Natural killer cell treated with Interleukin-12 subunit alpha and Interleukin-12 subunit beta and Interleukin-15 and Interleukin-18, amount 100 ng/mL, for 72 hours (primary cell): Measurements from ENCODE around the gene FGF19. TPM values are rescaled to one million over a fixed set of nuclear protein-coding genes. Genes with fewer than 3 reads are reported as not detected.

Experiments used
- ATAC-seq, 2 donors: fragments of 150-1000 bp; cut with Tn5 transposase in 1 of 2; sonication (Bioruptor Pico), chemical (Tn5 transposase) in 1 of 2; 2 replicates each; pipeline ENCODE4 v1.10.0; 2021
- DNase-seq: peaks from one replicate; pipeline ENCODE4 v3.0.0; 2022; ENCODE audit warnings: low spot score
- H3K27ac Mint-ChIP-seq, 2 donors: 1 replicate in 1 of 2; 2 replicates in 1 of 2; pipeline ENCODE4 v1.8.0; 2022; ENCODE audit warnings: mixed read lengths in 2 of 2, mild to moderate bottlenecking in 1 of 2, moderate library complexity in 1 of 2
- H3K27me3 Mint-ChIP-seq, 2 donors: 1 replicate in 1 of 2; 2 replicates in 1 of 2; pipeline ENCODE4 v1.8.0; 2022; ENCODE audit warnings: mixed read lengths in 2 of 2
- H3K36me3 Mint-ChIP-seq: one replicate; pipeline ENCODE4 v1.8.0; 2022; ENCODE audit warnings: mixed read lengths
- H3K4me1 Mint-ChIP-seq, 2 donors: 1 replicate in 1 of 2; 2 replicates in 1 of 2; pipeline ENCODE4 v1.8.0; 2022; ENCODE audit warnings: low read depth in 2 of 2, mixed read lengths in 2 of 2, mild to moderate bottlenecking in 1 of 2
- H3K4me3 Mint-ChIP-seq: one replicate; pipeline ENCODE4 v1.8.0; 2022; ENCODE audit warnings: mixed read lengths
- H3K9me3 Mint-ChIP-seq: 2 replicates; pipeline ENCODE4 v1.8.0; 2022; ENCODE audit warnings: mixed read lengths
- total RNA-seq, 2 donors: library from RNA; stranded (reverse); gene quantifications; one replicate each; pipeline ENCODE4 v1.2.3, GENCODE V29; 2022

The FGF19 gene
- total RNA-seq, 2 donors from 2014 or later, result not detected

GRCh38 chr11:69683764-69684333, 20.0 kb downstream of the FGF19 start:
- Mint-ChIP-seq H3K4me3 (no peak overlapping the region), H3K4me1 (peaks cover 0 to 3% of the 10 kb centered on the region in 2 donors), H3K36me3 (no peaks in the 10 kb centered on the region), H3K27ac (no peak overlapping the region), H3K27me3 (peaks cover 9 to 10% of the 10 kb centered on the region in 2 donors), H3K9me3 (no peaks in the 10 kb centered on the region)
- no peak for DNase-seq
- no peak for ATAC-seq

DNA sequence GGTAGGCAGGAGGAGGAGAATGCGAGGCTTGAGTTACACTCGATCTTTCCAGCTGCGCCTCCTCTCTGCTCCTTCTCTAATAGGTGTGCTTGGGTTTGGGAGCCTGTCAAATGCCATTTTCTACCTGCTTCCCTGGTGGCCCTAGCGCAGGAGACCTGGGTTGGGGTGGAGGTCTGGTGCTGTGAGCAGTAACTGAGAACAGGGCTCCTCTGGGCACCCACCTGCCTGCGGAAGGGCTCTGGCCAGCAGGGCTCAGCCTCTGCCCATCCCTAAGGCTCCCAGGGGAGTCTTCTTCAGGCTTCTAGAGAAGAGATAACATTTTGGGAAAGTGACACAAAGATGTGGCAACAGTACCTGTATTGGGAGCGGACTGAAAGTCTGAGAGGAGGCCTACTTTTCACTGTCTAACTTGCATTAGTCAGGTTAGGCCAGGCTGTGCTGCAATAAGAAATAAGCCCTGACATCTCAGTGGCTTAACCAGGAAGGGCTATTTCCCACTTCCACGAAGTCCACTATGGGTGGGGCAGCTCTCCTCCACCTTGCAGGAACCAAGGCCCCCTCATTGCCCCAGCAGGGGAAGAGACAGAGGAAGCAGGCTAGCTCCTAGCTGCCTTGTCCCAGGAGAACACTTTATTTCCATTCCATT, 21.0 kb downstream of the FGF19 start:
- Mint-ChIP-seq H3K4me1 (peaks cover 0 to 3% of the 10 kb centered on the region in 2 donors), H3K27ac (no peak overlapping the region), H3K36me3 (no peaks in the 10 kb centered on the region), H3K27me3 (peaks cover 0 to 4% of the 10 kb centered on the region in 2 donors), H3K9me3 (no peaks in the 10 kb centered on the region), H3K4me3 (no peak overlapping the region)
- DNase-seq, result no peak
- ATAC-seq, result no peak

- Mint-ChIP-seq H3K4me1 (peaks cover 0 to 3% of the 10 kb centered on the region in 2 donors), H3K27ac (no peak overlapping the region), H3K36me3 (no peaks in the 10 kb centered on the region), H3K9me3 (no peaks in the 10 kb centered on the region), H3K4me3 (no peak overlapping the region), H3K27me3 (peaks cover 0 to 4% of the 10 kb centered on the region in 2 donors)
- DNase-seq (no peak), ATAC-seq (no peak)
Measured at GRCh38 chr11:69682221-69682620, 21.6 kb downstream of the FGF19 start.

- Mint-ChIP-seq H3K27me3 (peaks cover 0 to 2% of the 10 kb centered on the region in 2 donors), H3K27ac (no peak overlapping the region), H3K4me1 (peaks cover 0 to 3% of the 10 kb centered on the region in 2 donors), H3K9me3 (no peaks in the 10 kb centered on the region), H3K36me3 (no peaks in the 10 kb centered on the region), H3K4me3 (no peak overlapping the region)
- ATAC-seq (no peak), DNase-seq (no peak)
Measured at GRCh38 chr11:69680688-69681087, 23.1 kb downstream of the FGF19 start.

GRCh38 chr11:69677749-69678148, 26.1 kb downstream of the FGF19 start:
- DNase-seq, result no peak
- Mint-ChIP-seq H3K27me3 (no peaks in the 10 kb centered on the region), H3K4me1 (peaks cover 12 to 16% of the 10 kb centered on the region in 2 donors), H3K4me3 (no peak overlapping the region), H3K9me3 (no peaks in the 10 kb centered on the region), H3K27ac (no peak overlapping the region), H3K36me3 (peaks cover 5% of the 10 kb centered on the region)
- ATAC-seq, result no peak

DNA sequence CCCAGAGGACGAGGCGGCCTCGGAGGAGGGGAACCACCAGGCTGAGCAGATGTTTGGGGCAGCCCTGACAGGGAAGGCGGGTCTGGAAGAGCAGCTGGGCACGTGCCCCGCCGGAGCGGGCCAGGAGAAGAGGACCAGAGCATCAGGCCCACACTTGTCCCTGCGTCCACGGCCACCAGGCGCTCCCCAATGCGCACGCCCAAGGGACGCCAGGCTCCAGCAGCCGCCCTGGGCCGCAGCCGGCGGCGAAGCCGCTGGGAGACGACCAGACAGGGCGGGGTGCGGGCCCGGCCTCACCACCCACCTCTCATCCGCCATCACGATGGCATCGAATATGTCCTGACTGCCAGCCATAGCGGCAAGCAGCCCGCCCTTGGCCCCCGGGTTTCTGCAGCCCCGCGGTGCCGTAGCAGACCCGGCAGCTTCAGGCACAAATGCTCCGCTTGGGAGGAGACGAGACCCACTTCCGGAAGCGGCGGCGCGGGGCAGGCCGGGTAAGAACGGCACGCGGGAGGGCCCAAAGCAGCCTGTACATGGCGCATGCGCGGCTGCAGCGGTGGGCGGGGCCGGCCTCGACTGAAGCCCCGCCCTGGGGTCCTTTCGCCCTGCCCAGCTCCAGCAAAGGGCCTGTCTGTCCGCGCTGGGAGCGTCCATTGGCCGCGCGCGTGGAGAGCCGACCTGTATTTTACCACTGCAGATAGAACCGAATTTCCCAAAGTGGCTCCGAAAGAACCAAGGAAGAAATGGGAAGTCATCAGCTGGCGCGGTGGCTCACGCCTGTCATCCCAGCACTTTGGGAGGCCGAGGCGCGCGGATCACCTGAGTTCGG, 28.7 kb downstream of the FGF19 start, which contains the start of gene LTO1:
LTO1 (minus strand) TSS at position 468 of the 829 bp plus-strand sequence; CDS start at position 354, 114 bp downstream.
- Mint-ChIP-seq H3K27me3 (no peaks in the 10 kb centered on the region), H3K9me3 (no peaks in the 10 kb centered on the region), H3K4me3 (peak within 1 kb of the TSS; percentile 96), H3K36me3 (peaks cover 9% of the 10 kb centered on the region), H3K27ac (peak within 1 kb of the TSS; percentile 81 to 88), H3K4me1 (peaks cover 21 to 23% of the 10 kb centered on the region in 2 donors)
- DNase-seq (peak; percentile 95), ATAC-seq (peak; percentile 97 to 99)

DNA sequence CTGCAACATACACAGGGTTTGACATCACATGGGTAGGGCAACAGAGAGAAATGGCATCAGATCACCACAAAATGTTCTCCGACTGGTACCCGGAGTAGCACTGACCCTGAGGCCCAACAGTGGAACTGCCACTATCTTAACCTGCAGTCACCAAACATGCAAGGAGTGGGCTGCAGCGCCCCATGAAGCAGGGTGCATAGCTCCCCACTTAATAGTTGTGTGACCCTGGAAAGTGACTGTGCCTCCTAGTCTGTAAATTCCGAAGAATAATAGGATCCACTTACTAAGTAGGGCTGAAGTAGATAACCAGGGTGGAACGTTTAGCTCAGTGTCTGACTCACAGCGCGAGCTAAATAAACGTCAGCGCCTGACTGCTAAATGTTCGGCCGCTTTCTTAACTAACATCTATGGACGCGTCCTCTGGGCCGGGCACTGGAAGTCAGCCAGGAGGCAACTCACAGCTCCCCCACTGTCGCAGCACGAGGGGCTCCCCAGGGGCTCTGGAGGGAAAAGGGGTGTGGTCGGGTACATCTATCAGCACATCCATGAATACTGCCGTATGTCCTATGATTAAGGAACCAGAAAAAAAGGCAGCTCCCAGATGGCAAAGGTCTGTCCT, 29.4 kb downstream of the FGF19 start:
- Mint-ChIP-seq H3K27ac (peak overlapping the region; percentile 81 to 88), H3K4me1 (peaks cover 21 to 23% of the 10 kb centered on the region in 2 donors), H3K4me3 (peak overlapping the region; percentile 96), H3K27me3 (no peaks in the 10 kb centered on the region), H3K9me3 (no peaks in the 10 kb centered on the region), H3K36me3 (peaks cover 9% of the 10 kb centered on the region)
- ATAC-seq, result no peak
- DNase-seq, result no peak

DNA sequence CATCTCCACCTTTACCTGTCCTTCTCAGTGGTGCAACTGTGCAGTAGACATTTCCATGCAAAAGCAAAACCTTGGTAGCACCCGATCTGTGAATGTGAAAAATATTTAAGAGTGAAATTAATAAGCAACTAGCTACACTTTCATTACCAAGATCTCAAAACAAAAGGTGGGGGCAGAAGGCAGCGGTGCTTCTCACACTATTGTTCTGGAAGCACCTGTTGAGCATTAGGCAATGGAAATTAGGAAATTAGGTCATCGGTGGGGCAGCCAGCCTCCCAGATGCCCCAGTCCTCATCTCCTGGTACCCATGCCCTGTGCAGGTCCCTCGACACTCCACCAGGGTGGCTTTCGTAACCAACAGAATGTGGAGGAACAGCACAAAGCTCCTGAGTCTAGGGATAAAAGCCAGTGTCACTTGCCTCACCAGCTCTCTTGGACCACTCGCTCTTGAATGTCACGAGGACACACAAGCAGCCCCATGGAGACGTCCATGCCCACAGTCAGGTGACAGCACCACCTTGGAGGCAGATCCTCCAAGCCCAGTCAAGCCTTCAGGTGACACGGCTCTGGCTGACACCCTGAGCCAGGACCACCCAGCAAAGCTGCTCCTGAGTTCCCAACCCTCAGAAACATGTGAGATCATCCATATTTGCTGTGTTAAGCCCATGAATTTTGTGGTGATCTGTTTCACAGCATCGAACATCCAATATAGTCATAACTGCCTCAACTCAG, 31.9 kb downstream of the FGF19 start:
- Mint-ChIP-seq H3K4me1 (peaks cover 21 to 27% of the 10 kb centered on the region in 2 donors), H3K36me3 (peaks cover 15% of the 10 kb centered on the region), H3K27me3 (no peaks in the 10 kb centered on the region), H3K4me3 (no peak overlapping the region), H3K9me3 (no peaks in the 10 kb centered on the region), H3K27ac (no peak overlapping the region)
- no peak for ATAC-seq
- DNase-seq, result no peak

DNA sequence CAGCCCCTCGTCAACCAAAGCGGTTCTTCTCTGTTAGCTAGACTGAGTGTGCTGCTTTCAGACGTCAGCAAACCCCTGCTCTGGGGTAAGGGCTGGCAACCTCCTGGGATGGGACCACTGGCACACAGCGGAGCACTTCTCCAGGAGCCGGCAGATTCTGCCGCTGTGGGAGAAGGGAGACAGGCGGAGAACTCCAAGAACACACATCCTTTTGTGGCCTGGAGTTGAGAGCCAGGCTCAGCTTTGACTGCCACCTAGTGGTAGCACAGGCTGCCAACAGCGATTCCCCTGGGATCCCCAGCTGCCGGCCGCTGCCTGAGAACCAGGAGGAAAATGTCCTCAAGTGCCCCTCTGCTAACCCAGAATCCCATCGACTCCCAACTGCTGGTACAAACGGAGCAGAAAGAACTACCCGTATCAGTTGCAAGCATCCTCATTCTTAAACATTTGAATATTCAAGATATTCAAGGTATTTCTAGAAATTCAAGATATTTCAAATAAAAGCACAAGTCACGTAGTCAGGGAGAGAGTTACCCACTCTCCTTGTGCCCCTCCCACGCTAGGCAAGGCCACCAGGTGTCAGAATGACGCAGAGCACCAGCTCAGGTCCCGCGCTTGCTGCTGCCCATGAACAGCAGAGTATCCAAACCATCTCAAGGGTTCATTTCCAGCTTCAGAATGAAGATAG, 33.5 kb downstream of the FGF19 start:
- Mint-ChIP-seq H3K36me3 (peaks cover 15% of the 10 kb centered on the region), H3K9me3 (no peaks in the 10 kb centered on the region), H3K4me1 (peaks cover 19 to 27% of the 10 kb centered on the region in 2 donors), H3K4me3 (no peak overlapping the region), H3K27ac (no peak overlapping the region), H3K27me3 (no peaks in the 10 kb centered on the region)
- DNase-seq (no peak), ATAC-seq (no peak)

DNA sequence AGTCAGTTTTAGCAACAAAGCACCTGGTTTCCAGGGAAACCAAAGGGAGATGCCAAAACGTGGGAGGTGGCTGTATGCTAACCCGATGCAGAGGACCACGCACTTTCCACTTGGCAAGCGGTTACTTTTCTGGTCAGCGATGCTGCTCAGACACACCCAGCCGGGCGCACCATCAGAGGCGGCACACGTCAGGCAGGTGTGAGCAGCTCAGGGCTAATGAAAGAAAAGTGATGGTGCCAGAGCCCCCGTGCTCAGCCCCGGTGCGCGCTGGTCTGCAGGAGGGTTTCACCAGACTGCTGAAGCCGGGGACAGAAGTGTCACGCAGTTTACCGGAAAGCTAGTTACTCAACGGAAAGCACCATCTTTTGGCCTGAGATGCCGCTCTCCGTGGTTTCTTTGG, 34.3 kb downstream of the FGF19 start:
- ATAC-seq (no peak), DNase-seq (no peak)
- Mint-ChIP-seq H3K27ac (no peak overlapping the region), H3K4me3 (no peak overlapping the region), H3K9me3 (no peaks in the 10 kb centered on the region), H3K36me3 (peaks cover 15% of the 10 kb centered on the region), H3K27me3 (no peaks in the 10 kb centered on the region), H3K4me1 (peaks cover 16 to 24% of the 10 kb centered on the region in 2 donors)

GRCh38 chr11:69667619-69668604, 35.9 kb downstream of the FGF19 start:
- DNase-seq, result no peak
- H3K4me3 Mint-ChIP-seq, result no peak overlapping the region
- peaks cover 9 to 12% of the 10 kb centered on the region in 2 donors for H3K4me1 Mint-ChIP-seq
- H3K36me3 Mint-ChIP-seq, result peaks cover 11% of the 10 kb centered on the region
- H3K9me3 Mint-ChIP-seq, result no peaks in the 10 kb centered on the region
- ATAC-seq, result no peak
- H3K27ac Mint-ChIP-seq, result no peak overlapping the region
- no peaks in the 10 kb centered on the region for H3K27me3 Mint-ChIP-seq
